Subcutaneous abdominal adipose tissue (tissue), 5 donors: Measurements from ENCODE around the gene DCP1B.

Experiments used
- H3K27ac ChIP-seq: one replicate; pipeline ENCODE4 v1.7.0; 2013; ENCODE audit warnings: low read depth, mild to moderate bottlenecking, inconsistent platforms, low read length, moderate library complexity
- H3K27me3 ChIP-seq, 5 donors: one replicate each; pipeline ENCODE4 v1.7.0; 2013; ENCODE audit warnings: low read length in 5 of 5, inconsistent platforms in 1 of 5; ENCODE audit not compliant: control insufficient read depth in 5 of 5, insufficient read depth in 4 of 5
- H3K36me3 ChIP-seq, 5 donors: one replicate each; pipeline ENCODE4 v1.7.0; 2013; ENCODE audit warnings: low read length in 5 of 5; ENCODE audit not compliant: control insufficient read depth in 5 of 5, insufficient read depth in 5 of 5
- H3K4me1 ChIP-seq, 5 donors: one replicate each; pipeline ENCODE4 v1.7.0; 2013; ENCODE audit warnings: low read length in 5 of 5, mild to moderate bottlenecking in 3 of 5, moderate library complexity in 1 of 5; ENCODE audit not compliant: control insufficient read depth in 5 of 5, insufficient read depth in 5 of 5
- H3K4me3 ChIP-seq, 5 donors: one replicate each; pipeline ENCODE4 v1.7.0; 2013; ENCODE audit warnings: low read length in 5 of 5, low read depth in 1 of 5
- H3K9ac ChIP-seq, 5 donors: one replicate each; pipeline ENCODE4 v1.7.0; 2013; ENCODE audit warnings: low read length in 5 of 5, mild to moderate bottlenecking in 4 of 5, moderate library complexity in 3 of 5
- H3K9me3 ChIP-seq, 5 donors: one replicate each; pipeline ENCODE4 v1.7.0; 2013; ENCODE audit warnings: low read length in 5 of 5; ENCODE audit not compliant: control insufficient read depth in 5 of 5
- donor health status: healthy.
- donor health status: healthy.
- donor health status: healthy.
- donor health status: healthy.
- donor health status: healthy.

The DCP1B gene

GRCh38 chr12:1937481-1938224, 66.6 kb downstream of the DCP1B start:
- H3K4me3 ChIP-seq: no peak overlapping the region
- no peak overlapping the region for H3K9ac ChIP-seq
- no peak overlapping the region for H3K27ac ChIP-seq
- H3K4me1 ChIP-seq: peaks cover 2 to 29% (median 13%) of the 10 kb centered on the region in 5 donors
- H3K9me3 ChIP-seq: no peaks in the 10 kb centered on the region
- no peaks in the 10 kb centered on the region for H3K27me3 ChIP-seq
- peaks cover 0 to 16% (median 14%) of the 10 kb centered on the region in 5 donors for H3K36me3 ChIP-seq

GRCh38 chr12:1936406-1937320, 67.6 kb downstream of the DCP1B start:
- Histone ChIP-seq H3K9me3 (no peaks in the 10 kb centered on the region), H3K4me3 (no peak overlapping the region), H3K4me1 (peaks cover 2 to 39% (median 21%) of the 10 kb centered on the region in 5 donors), H3K27me3 (no peaks in the 10 kb centered on the region), H3K36me3 (peaks cover 0 to 16% (median 14%) of the 10 kb centered on the region in 5 donors), H3K27ac (no peak overlapping the region), H3K9ac (no peak overlapping the region)

DNA sequence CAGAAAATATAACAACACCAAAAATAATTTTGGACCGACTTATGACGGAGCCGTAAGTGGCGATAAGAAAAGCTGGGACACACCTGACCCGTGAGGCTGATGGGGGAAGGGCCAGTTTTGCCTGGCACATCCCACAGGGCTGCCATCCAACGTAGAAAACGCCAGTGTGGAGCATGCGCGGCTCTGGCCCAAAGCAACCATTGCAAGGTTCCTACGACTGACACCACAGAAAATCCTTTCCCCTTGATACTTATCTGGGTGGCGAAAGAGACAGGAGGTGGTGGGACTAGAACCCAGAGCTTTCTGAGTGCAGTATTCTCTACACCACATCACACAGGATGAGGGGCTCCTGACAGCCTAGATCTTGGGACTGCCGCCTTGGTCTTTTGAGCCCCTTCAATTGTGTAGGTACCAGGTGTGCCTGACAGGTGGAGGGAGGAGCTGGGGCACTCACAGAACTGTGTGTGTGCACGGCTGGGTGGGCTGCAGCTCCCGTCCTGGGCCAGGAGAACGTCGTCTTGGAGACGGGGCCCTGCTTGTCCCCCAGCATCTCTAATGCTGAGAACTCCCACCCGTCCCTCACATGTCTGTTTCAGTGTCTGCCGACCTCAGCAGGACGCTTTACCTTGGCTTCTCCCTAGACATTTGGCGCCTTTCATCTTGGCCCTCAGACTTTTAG, 68.4 kb downstream of the DCP1B start:
- Histone ChIP-seq H3K9me3 (no peaks in the 10 kb centered on the region), H3K27me3 (no peaks in the 10 kb centered on the region), H3K4me1 (peaks cover 2 to 41% (median 21%) of the 10 kb centered on the region in 5 donors), H3K36me3 (peaks cover 0 to 14% (median 10%) of the 10 kb centered on the region in 5 donors), H3K9ac (no peak overlapping the region), H3K4me3 (no peak overlapping the region), H3K27ac (no peak overlapping the region)

DNA sequence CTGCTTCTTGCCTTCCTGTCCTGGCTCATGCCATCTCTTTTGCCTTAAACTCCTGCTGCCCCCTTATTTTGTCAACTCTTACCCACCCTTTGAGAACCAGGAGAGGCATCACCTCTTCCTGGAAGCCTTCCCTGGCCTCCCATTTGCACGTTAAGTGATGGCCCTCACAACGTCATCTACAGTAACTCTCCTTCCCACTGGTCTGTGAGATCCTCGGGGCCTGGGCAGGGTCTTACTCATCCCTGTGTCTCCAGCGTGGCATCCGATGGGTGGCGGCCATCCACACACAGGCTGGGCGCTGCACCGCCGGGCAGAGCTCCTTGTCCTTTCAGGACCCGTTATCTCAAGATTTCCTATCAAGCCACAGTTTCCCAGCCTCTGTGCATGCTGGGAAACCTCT, 69.0 kb downstream of the DCP1B start:
- Histone ChIP-seq H3K9ac (no peak overlapping the region), H3K4me3 (no peak overlapping the region), H3K27ac (no peak overlapping the region)

GRCh38 chr12:1934831-1935230, 69.4 kb downstream of the DCP1B start:
- H3K4me1 ChIP-seq: peaks cover 2 to 46% (median 22%) of the 10 kb centered on the region in 5 donors
- H3K27ac ChIP-seq: no peak overlapping the region
- no peak overlapping the region for H3K4me3 ChIP-seq
- H3K9ac ChIP-seq: no peak overlapping the region
- no peaks in the 10 kb centered on the region for H3K27me3 ChIP-seq
- no peaks in the 10 kb centered on the region for H3K9me3 ChIP-seq
- H3K36me3 ChIP-seq: peaks cover 0 to 14% (median 10%) of the 10 kb centered on the region in 5 donors

More for the DNA sequence above, 69.0 kb downstream of the DCP1B start:
- no peaks in the 10 kb centered on the region for H3K27me3 ChIP-seq
- H3K4me1 ChIP-seq: peaks cover 2 to 47% (median 24%) of the 10 kb centered on the region in 5 donors
- H3K9me3 ChIP-seq: no peaks in the 10 kb centered on the region
- peaks cover 0 to 14% (median 10%) of the 10 kb centered on the region in 5 donors for H3K36me3 ChIP-seq

DNA sequence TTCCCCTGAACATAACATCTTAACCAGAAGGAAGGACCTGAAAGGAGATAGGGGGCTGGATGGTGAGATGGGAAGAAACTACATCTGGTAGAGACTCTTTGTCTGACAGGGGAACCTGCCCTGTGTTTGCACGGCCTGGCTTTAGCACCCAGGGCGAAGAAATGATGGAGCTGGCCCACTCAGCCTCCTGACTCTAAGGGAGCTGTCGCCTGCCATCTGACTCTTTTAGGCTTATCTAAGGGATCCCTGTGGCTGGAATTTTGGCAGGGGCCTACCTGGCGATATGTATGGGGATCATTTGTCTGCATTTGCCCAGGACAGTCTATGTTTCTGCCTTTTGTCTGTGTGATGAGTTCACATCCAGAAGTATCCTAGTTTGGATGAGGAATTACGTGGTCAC, 70.2 kb downstream of the DCP1B start:
- no peak overlapping the region for H3K27ac ChIP-seq
- H3K4me3 ChIP-seq: no peak overlapping the region
- H3K9ac ChIP-seq: no peak overlapping the region
- H3K27me3 ChIP-seq: no peaks in the 10 kb centered on the region
- H3K9me3 ChIP-seq: no peaks in the 10 kb centered on the region
- H3K4me1 ChIP-seq: peaks cover 2 to 40% (median 16%) of the 10 kb centered on the region in 5 donors
- peaks cover 0 to 14% (median 10%) of the 10 kb centered on the region in 5 donors for H3K36me3 ChIP-seq

GRCh38 chr12:1933342-1934051, 70.8 kb downstream of the DCP1B start:
- Histone ChIP-seq H3K36me3 (peaks cover 0 to 14% (median 8%) of the 10 kb centered on the region in 5 donors), H3K27me3 (no peaks in the 10 kb centered on the region), H3K4me3 (no peak overlapping the region), H3K4me1 (peaks cover 2 to 44% (median 18%) of the 10 kb centered on the region in 5 donors), H3K27ac (no peak overlapping the region), H3K9ac (no peak overlapping the region), H3K9me3 (no peaks in the 10 kb centered on the region)

GRCh38 chr12:1932264-1932777, 71.9 kb downstream of the DCP1B start:
- Histone ChIP-seq H3K4me1 (peaks cover 2 to 54% (median 26%) of the 10 kb centered on the region in 5 donors), H3K27ac (no peak overlapping the region), H3K4me3 (no peak overlapping the region)

DNA sequence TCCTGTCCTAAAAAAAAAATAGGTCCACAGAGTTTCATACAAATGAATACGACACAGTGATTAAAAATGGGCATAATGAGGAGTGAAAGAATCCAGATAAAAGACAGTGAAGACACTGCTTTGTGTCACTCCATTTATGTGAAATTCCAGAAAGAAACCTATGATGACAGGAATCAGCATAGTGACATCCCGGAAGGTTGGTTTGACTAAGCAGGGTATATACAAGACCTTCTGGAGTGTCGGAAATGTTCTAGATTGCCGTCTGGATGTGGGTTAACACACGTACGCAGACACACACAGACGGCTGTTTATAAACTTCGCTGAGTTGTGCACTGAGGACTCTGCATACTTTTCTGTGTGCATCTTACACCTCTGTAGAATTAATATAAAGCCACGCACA, 72.6 kb downstream of the DCP1B start:
- H3K36me3 ChIP-seq: no peaks in the 10 kb centered on the region
- H3K27ac ChIP-seq: no peak overlapping the region
- no peaks in the 10 kb centered on the region for H3K9me3 ChIP-seq
- H3K4me1 ChIP-seq: peaks cover 2 to 52% (median 26%) of the 10 kb centered on the region in 5 donors
- peaks cover 0 to 2% (median 0%) of the 10 kb centered on the region in 5 donors for H3K27me3 ChIP-seq
- no peak overlapping the region for H3K9ac ChIP-seq
- H3K4me3 ChIP-seq: no peak overlapping the region

More at GRCh38 chr12:1932264-1932777, 71.9 kb downstream of the DCP1B start:
- H3K27me3 ChIP-seq: peaks cover 0 to under 1% (median 0%) of the 10 kb centered on the region in 5 donors
- no peak overlapping the region for H3K9ac ChIP-seq
- peaks cover 0 to 3% (median 0%) of the 10 kb centered on the region in 5 donors for H3K36me3 ChIP-seq
- H3K9me3 ChIP-seq: no peaks in the 10 kb centered on the region
